Kasumi-1 (cell line): ENCODE measurements around the gene SPOCK1.

ENCODE experiments used
- DNase-seq, 2 experiments: peaks; one replicate each; lab custom pipeline; 2025; lab: John Stamatoyannopoulos, UW

Gene SPOCK1

GRCh38 chr5:137073189-137073588, 425.9 kb downstream of the SPOCK1 start:
- no peak for DNase-seq

GRCh38 chr5:137072361-137073115, 426.6 kb downstream of the SPOCK1 start:
- DNase-seq: no peak

GRCh38 chr5:137071931-137072330, 427.2 kb downstream of the SPOCK1 start:
- no peak for DNase-seq

GRCh38 chr5:137071526-137071925, 427.6 kb downstream of the SPOCK1 start:
- DNase-seq: no peak

GRCh38 chr5:137070521-137070920, 428.6 kb downstream of the SPOCK1 start:
- no peak for DNase-seq

GRCh38 chr5:137069358-137069757, 429.8 kb downstream of the SPOCK1 start:
- no peak for DNase-seq

- no peak for DNase-seq
These were observed 437.7 kb downstream of the SPOCK1 start for GRCh38 chr5:137061382-137061781.

- no peak for DNase-seq
These were observed 441.0 kb downstream of the SPOCK1 start for GRCh38 chr5:137058089-137058488.

GRCh38 chr5:137056676-137057075, 442.4 kb downstream of the SPOCK1 start:
- DNase-seq: no peak

GRCh38 chr5:137055271-137055872, 443.8 kb downstream of the SPOCK1 start:
- no peak for DNase-seq

- DNase-seq: no peak
These were observed 444.3 kb downstream of the SPOCK1 start for GRCh38 chr5:137054792-137055191.

- no peak for DNase-seq
These were observed 444.8 kb downstream of the SPOCK1 start for GRCh38 chr5:137054335-137054734.

GRCh38 chr5:137051161-137051560, 448.0 kb downstream of the SPOCK1 start:
- DNase-seq: no peak

GRCh38 chr5:137040641-137041340, 458.3 kb downstream of the SPOCK1 start:
- no peak for DNase-seq

- DNase-seq: no peak
These were observed 459.1 kb downstream of the SPOCK1 start for GRCh38 chr5:137040024-137040423.

- DNase-seq: no peak
These were observed 461.3 kb downstream of the SPOCK1 start for GRCh38 chr5:137037848-137038247.

GRCh38 chr5:137036640-137037039, 462.5 kb downstream of the SPOCK1 start:
- DNase-seq: no peak

- no peak for DNase-seq
These were observed 463.6 kb downstream of the SPOCK1 start for GRCh38 chr5:137035480-137035878.

GRCh38 chr5:137034764-137035479, 464.2 kb downstream of the SPOCK1 start:
- DNase-seq: no peak

GRCh38 chr5:137034213-137034612, 464.9 kb downstream of the SPOCK1 start:
- no peak for DNase-seq

- DNase-seq: no peak
These were observed 466.2 kb downstream of the SPOCK1 start for GRCh38 chr5:137032929-137033328.

- DNase-seq: no peak
These were observed 471.4 kb downstream of the SPOCK1 start for GRCh38 chr5:137027758-137028157.
